NCI-H1048 (cell line): Measurements from ENCODE around the gene GTF2F1.
"Not testable (repeated sequence)": the region's sequence is repeated elsewhere in the genome, so short reads cannot be mapped to it uniquely, and the experiment has no call there.

Experiments used
- DNase-seq: peaks from one replicate; lab custom pipeline; 2025; lab: John Stamatoyannopoulos, UW

The GTF2F1 gene

GRCh38 chr19:6393074-6393982 is at the start of gene GTF2F1:
Gene GTF2F1, minus strand, starts transcription at chr19:6393164. Its CDS starts 169 bp downstream, at chr19:6392995.
- DNase-seq, result peak; percentile 82

- no peak for DNase-seq
These were observed 49.2 kb upstream of the GTF2F1 start for GRCh38 chr19:6442087-6442688.

- no peak for DNase-seq
These were observed 47.9 kb upstream of the GTF2F1 start for GRCh38 chr19:6440905-6441304.

GRCh38 chr19:6439743-6440142 is 46.8 kb upstream of the GTF2F1 start:
- DNase-seq, result no peak

GRCh38 chr19:6433663-6434062 is 40.7 kb upstream of the GTF2F1 start, which contains the start of gene SLC25A41:
Gene SLC25A41, minus strand, starts transcription at chr19:6433763. Its CDS starts 70 bp downstream, at chr19:6433693.
- DNase-seq, result no peak

GRCh38 chr19:6433165-6433564 is 40.2 kb upstream of the GTF2F1 start:
- no peak for DNase-seq

- no peak for DNase-seq
These were observed 38.9 kb upstream of the GTF2F1 start for GRCh38 chr19:6431891-6432290.

- DNase-seq, result no peak
These were observed 36.7 kb upstream of the GTF2F1 start for GRCh38 chr19:6429419-6430221.

GRCh38 chr19:6428692-6429418 is 35.9 kb upstream of the GTF2F1 start:
- DNase-seq, result not testable (repeated sequence)

GRCh38 chr19:6427131-6427530 is 34.2 kb upstream of the GTF2F1 start:
- DNase-seq, result no peak

GRCh38 chr19:6425732-6426620 is 33.0 kb upstream of the GTF2F1 start:
- no peak for DNase-seq

GRCh38 chr19:6424939-6425731 is 32.2 kb upstream of the GTF2F1 start:
- peak; percentile 100 for DNase-seq

- no peak for DNase-seq
These were observed 31.4 kb upstream of the GTF2F1 start, which contains the start of gene KHSRP for GRCh38 chr19:6424195-6424938. Gene KHSRP, minus strand, starts transcription at chr19:6424811. Its CDS starts 110 bp downstream, at chr19:6424701.

GRCh38 chr19:6423499-6424194 is 30.7 kb upstream of the GTF2F1 start:
- DNase-seq, result no peak

- DNase-seq, result no peak
These were observed 28.4 kb upstream of the GTF2F1 start for GRCh38 chr19:6421075-6422014.

GRCh38 chr19:6418562-6418932 is 25.6 kb upstream of the GTF2F1 start:
- DNase-seq, result no peak
